Kidney epithelial cell (primary cell): ENCODE data around the gene GALNT9. TPM values are rescaled to one million over a fixed set of nuclear protein-coding genes. Genes with fewer than 3 reads are reported as not detected.
"Not testable (repeated sequence)": the region's sequence is repeated elsewhere in the genome, so short reads cannot be mapped to it uniquely, and the experiment has no call there.

Experiments
- DNase-seq: peaks from one replicate; pipeline ENCODE4 v3.0.0-alpha.2; 2010; ENCODE audit warnings: low read depth
- H3K27me3 ChIP-seq: 2 replicates; pipeline ENCODE4 v1.6.0; 2011; ENCODE audit warnings: low read length; ENCODE audit not compliant: control insufficient read depth, insufficient read depth
- H3K36me3 ChIP-seq: 2 replicates; pipeline ENCODE4 v1.5.1; 2011; ENCODE audit warnings: low read length; ENCODE audit not compliant: control insufficient read depth, insufficient read depth
- H3K4me3 ChIP-seq: 2 replicates; pipeline ENCODE4 v1.5.1; 2011; ENCODE audit warnings: low read depth, mild to moderate bottlenecking, control low read depth, low read length
- total RNA-seq: library from RNA; depleted of rRNA; stranded (reverse); fragments of >200 nt; gene quantifications from 2 replicates; pipeline ENCODE4 v1.2.3, GENCODE V29; 2015
- TF ChIP-seq, protein P1 (sequence below): IDR thresholded peaks from 2 replicates; pipeline ENCODE4 v1.5.1; 2011; ENCODE audit warnings: mild to moderate bottlenecking, moderate library complexity, low read length, control low read depth, inconsistent platforms; ENCODE audit not compliant: insufficient read depth, poor library complexity, severe bottlenecking

GALNT9 gene
- total RNA-seq, 1 donor from 2014 or later, result 1.5 TPM

DNA sequence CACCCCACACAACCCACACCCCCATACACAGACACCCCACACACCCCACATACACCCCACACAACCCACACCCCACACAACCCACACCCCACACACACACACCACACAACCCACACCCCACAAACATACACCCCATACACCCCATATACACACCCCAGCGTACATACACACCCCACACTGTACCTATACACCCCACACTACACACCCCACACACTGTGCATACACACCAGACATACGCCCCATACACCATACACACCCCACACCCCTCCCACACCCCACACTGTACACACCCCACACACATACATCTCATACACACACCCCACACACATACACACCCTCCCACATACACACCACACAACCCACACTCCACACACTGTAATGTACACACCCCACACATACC, 104.9 kb downstream of the GALNT9 start:
- H3K27me3 ChIP-seq, result peaks cover 26% of the 10 kb centered on the region
- TF ChIP-seq, protein P1, sequence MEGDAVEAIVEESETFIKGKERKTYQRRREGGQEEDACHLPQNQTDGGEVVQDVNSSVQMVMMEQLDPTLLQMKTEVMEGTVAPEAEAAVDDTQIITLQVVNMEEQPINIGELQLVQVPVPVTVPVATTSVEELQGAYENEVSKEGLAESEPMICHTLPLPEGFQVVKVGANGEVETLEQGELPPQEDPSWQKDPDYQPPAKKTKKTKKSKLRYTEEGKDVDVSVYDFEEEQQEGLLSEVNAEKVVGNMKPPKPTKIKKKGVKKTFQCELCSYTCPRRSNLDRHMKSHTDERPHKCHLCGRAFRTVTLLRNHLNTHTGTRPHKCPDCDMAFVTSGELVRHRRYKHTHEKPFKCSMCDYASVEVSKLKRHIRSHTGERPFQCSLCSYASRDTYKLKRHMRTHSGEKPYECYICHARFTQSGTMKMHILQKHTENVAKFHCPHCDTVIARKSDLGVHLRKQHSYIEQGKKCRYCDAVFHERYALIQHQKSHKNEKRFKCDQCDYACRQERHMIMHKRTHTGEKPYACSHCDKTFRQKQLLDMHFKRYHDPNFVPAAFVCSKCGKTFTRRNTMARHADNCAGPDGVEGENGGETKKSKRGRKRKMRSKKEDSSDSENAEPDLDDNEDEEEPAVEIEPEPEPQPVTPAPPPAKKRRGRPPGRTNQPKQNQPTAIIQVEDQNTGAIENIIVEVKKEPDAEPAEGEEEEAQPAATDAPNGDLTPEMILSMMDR, result no peak
- no peak for DNase-seq

DNA sequence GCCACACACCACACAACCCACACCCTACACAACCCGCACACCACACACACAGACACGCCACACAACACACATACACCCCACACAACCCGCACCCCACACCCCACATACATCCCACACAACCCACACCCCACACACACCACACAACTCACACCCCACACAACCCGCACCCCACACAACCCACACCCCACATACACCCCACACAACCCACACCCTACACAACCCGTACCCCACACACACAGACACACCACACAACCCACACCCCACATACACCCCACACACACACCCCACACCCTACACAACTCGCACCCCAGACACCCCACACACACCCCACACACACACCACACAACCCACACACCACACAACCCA, 106.6 kb downstream of the GALNT9 start:
- H3K27me3 ChIP-seq, result peaks cover 14% of the 10 kb centered on the region
- no peaks in the 10 kb centered on the region for H3K36me3 ChIP-seq
- TF ChIP-seq, protein P1, result no peak
- H3K4me3 ChIP-seq, result no peak overlapping the region
- no peak for DNase-seq

More for the DNA sequence above, 104.9 kb downstream of the GALNT9 start:
- no peak overlapping the region for H3K4me3 ChIP-seq
- no peaks in the 10 kb centered on the region for H3K36me3 ChIP-seq

DNA sequence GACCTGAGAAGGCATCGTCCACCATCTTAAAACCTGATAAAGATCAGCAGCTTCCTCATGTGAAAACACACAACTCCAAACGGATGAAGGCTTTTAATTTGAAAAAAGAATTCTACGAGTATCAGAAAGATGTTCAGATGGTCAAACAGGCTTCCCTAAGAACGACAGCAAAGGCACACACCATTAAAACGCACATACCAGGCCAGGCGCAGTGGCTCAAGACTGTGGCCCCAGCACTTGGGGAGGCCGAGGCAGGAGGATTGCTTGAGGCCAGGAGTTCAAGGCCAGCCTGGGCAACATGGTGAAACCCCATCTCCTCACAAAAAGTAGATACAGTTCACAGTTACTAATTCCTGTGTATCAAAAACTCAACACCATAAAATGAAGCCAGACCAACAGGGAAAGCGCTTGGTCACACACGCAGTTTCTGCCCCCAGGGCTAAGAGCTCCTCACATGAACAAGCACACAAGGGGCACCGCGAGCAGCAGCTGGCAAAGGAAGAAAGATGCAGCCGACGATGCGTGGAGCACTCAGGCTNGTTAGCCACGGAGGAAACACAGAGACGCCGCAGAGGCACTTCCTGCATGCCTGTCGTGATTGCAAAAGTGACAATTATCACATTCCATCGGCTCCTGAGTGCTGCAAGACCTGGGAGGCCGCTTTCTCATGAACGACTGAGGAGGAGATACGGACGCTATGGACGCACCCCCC, 107.1 kb downstream of the GALNT9 start:
- Histone ChIP-seq H3K36me3 (no peaks in the 10 kb centered on the region), H3K27me3 (peaks cover 8% of the 10 kb centered on the region), H3K4me3 (no peak overlapping the region)
- TF ChIP-seq, protein P1, result no peak
- DNase-seq, result peak; percentile 56

DNA sequence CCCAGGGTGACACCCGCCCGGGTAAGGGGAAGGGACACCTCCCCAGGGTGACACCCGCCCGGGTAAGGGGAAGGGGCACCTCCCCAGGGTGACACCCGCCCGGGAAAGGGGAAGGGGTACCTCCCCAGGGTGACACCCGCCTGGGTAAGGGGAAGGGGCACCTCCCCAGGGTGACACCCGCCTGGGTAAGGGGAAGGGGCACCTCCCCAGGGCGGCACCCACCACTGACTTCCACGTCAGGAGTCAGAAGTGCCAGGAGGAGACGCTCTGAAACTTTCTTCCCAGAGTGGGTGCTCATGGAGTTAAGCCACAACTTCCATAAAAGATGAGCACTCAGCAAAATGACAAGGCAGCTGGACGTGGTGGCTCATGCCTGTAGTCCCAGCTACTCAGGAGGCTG, 109.6 kb downstream of the GALNT9 start:
- H3K4me3 ChIP-seq, H3K36me3 ChIP-seq, H3K27me3 ChIP-seq, DNase-seq: not testable (repeated sequence)

DNA sequence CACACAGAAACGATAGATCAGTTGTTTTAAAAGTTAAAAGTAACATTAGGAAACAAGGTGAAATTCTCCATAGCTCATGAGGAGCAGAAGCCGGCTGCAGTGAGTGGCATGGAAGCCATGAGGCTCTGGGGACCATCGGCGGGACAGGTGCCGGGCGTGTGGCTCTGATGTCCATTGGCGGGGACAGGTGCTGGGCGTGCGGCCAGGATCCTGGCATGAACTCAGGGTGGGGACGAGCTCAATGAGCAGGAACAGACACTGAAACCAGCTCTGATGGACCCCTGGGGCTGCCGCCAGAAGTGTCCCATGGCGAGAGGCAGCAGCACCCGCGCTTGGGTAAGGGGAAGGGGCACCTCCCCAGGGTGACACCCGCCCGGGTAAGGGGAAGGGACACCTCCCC, 110.1 kb downstream of the GALNT9 start:
- TF ChIP-seq, protein P1, result no peak
- no peak overlapping the region for H3K4me3 ChIP-seq
- DNase-seq, result no peak
- peaks cover 4% of the 10 kb centered on the region for H3K27me3 ChIP-seq
- H3K36me3 ChIP-seq, result no peaks in the 10 kb centered on the region

DNA sequence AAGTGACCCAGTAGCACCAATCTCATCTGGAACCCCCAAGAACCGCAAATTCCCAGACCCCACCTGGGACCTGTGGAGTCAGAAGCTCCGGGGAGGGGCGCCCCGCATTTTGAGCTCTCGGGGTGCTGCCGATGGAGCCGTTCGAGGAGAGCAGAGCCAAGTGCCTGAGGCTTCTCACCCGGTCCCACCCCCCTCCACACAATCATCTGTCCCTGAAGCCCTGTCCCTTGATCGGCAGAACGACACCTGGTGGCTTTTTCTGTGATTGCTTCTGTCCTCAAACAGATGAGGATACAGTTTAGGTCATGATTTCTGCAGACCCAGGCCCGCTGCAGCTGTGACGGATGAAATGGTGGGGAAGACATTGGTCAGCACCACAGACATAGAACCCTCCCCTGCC, 110.5 kb downstream of the GALNT9 start:
- Histone ChIP-seq H3K36me3 (no peaks in the 10 kb centered on the region), H3K4me3 (no peak overlapping the region), H3K27me3 (peaks cover 4% of the 10 kb centered on the region)
- TF ChIP-seq, protein P1, result peak; percentile 10
- no peak for DNase-seq
